ENCODE data around the gene HOOK2. TPM values are rescaled to one million over a fixed set of nuclear protein-coding genes. Genes with fewer than 3 reads are reported as not detected.

The HOOK2 gene
- polyA plus RNA-seq, 3 donors = 0.55 to 28.6 (median 1.1) TPM

DNA sequence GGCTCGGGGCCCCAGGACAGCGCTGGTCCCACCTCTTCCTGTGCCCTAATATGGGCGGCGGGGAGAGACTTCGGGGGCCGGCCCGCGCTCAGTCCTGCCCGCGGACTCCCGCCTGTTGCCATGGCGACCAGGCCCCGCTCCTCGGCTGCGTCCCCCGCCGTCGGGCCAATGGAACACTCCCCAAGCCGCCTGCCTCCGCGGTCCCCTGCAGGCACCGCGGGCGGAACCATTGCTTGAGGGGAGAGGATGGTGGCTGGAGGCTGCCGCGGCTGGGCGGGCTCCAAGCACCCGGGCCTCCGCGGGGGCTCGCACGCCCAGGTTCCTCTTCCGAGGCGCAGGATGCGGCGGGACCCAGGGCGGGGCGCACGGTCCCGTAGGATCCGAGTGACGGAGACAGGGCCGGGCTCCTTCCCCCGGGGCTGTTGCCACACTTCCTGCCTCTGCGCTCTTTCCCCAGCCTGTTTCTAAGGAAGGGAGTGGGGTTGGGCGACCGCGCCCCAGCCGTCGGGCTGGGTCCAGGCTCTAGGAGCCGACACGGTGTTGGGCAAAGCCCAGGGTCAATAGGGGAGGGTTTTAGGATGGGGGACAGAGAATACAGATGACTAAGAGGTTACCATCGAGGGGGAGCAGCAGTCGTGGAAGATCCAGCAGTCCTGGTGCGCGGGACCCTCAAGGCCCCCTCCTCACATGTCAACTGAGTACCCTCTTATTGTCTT lies 14.7 kb upstream of the HOOK2 start:
- Histone ChIP-seq H4K20me1 (ENCODE audit: insufficient read depth, low read length) (peaks cover 37% of the 10 kb centered on the region), H3K27me3 (ENCODE audit: control insufficient read depth in 2 of 2, insufficient read depth in 2 of 2, low read length in 2 of 2) (no peaks in the 10 kb centered on the region), H3K9me3 (replicated peaks in 1 of 2; ENCODE audit: control insufficient read depth in 1 of 2, insufficient read depth in 1 of 2, low read length in 2 of 2) (no peaks in the 10 kb centered on the region), H3K9ac (ENCODE audit: insufficient read depth, low read length, poor library complexity, severe bottlenecking) (peak overlapping the region; percentile 100), H3K36me3 (replicated peaks in 1 of 2; ENCODE audit: control insufficient read depth in 1 of 2, insufficient read depth in 2 of 2, low read length in 2 of 2) (no peaks in the 10 kb centered on the region), H2AFZ (ENCODE audit: insufficient read depth, low read depth, low read length, poor library complexity, severe bottlenecking) (no peak overlapping the region), H3K4me3 (replicated peaks in 1 of 3; ENCODE audit: low read depth in 2 of 3, low read length in 3 of 3) (peak overlapping the region; percentile 85 to 100 (median 100)), H3K27ac (ENCODE audit: low read depth in 1 of 2, low read length in 2 of 2) (peak overlapping the region; percentile 95 to 100), H3K79me2 (ENCODE audit: insufficient read depth, low read length) (peaks cover 78% of the 10 kb centered on the region), H3K4me1 (ENCODE audit: control insufficient read depth in 1 of 2, insufficient read depth in 2 of 2, low read length in 2 of 2) (peaks cover 59 to 64% of the 10 kb centered on the region in 2 donors), H3K4me2 (replicated peaks; ENCODE audit: extremely low read depth, low read length, poor library complexity, severe bottlenecking) (peak overlapping the region; percentile 99)
- WGBS (ENCODE audit: insufficient coverage) = 0% methylated on average over 39 of the region's 56 CpGs
- H3K27me3 Mint-ChIP-seq (ENCODE audit: low read depth in 3 of 3) = peaks cover 0 to 4% (median 1%) of the 10 kb centered on the region in 3 donors
- peaks cover 0 to 7% (median 0%) of the 10 kb centered on the region in 7 donors for H3K9me3 Mint-ChIP-seq
- H3K27ac Mint-ChIP-seq = peak overlapping the region; percentile 99 to 100 (median 100)
- DNase-seq = peak; percentile 97 to 99 (median 99)
- H3K4me3 Mint-ChIP-seq = peak overlapping the region; percentile 95 to 98
- H3K36me3 Mint-ChIP-seq = peaks cover 2 to 12% of the 10 kb centered on the region in 2 donors
- intact Hi-C loops (cut with micrococcal nuclease) = loop anchor here (5.0 to 10.0 kb wide), 5 partner anchors 123 to 1055 kb away; partner anchors contain the start of genes CALR (in 1 of the 2), IER2 (in 1 of the 2), MAN2B1 (in 1 of the 2) and STX10 (in 1 of the 2)
- peaks cover 38% of the 10 kb centered on the region for H3K4me1 Mint-ChIP-seq
- TF ChIP-seq, protein P1, sequence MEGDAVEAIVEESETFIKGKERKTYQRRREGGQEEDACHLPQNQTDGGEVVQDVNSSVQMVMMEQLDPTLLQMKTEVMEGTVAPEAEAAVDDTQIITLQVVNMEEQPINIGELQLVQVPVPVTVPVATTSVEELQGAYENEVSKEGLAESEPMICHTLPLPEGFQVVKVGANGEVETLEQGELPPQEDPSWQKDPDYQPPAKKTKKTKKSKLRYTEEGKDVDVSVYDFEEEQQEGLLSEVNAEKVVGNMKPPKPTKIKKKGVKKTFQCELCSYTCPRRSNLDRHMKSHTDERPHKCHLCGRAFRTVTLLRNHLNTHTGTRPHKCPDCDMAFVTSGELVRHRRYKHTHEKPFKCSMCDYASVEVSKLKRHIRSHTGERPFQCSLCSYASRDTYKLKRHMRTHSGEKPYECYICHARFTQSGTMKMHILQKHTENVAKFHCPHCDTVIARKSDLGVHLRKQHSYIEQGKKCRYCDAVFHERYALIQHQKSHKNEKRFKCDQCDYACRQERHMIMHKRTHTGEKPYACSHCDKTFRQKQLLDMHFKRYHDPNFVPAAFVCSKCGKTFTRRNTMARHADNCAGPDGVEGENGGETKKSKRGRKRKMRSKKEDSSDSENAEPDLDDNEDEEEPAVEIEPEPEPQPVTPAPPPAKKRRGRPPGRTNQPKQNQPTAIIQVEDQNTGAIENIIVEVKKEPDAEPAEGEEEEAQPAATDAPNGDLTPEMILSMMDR (IDR thresholded peaks at IDR 0.05) = no peak

DNA sequence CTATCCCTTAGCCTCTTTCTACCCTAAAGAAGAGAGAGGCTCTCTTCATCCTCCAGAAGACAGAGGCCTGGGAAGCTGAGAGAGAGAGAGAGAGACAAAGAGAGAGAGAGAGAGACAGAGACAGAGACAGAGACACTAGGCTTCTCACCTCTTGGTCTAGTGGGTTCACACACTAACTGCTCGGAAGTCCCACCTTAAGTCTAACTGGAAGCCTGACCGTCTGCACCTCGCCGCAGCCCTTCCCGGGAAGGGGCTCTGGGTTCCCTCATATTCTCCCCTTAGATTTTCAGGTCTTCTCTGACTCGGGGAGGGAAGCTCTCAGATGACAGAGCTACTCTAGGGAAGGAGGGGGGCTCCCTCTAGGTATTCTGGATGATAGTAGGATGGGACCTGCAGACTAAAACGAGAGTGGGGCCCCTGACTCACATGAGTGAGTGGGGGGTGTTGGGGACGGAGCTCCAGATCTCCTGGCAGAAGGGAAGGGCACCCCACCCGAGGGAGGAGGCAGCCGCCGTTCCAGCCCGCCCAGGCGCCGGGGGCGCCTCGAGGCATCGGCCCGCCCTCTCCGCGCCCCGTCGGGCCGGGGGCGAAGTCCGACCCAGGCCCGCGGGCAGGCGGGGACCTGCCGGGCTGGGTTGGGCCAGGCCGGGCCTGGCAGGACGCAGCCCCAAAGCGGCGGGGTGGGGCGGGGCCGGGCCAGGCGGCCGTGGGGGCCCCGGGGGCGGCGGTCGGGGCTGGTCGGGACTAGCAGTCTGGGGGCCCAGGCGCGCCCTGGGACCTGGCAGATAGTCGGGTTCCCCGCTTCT lies 13.9 kb upstream of the HOOK2 start:
- H3K4me1 Mint-ChIP-seq = peaks cover 31% of the 10 kb centered on the region
- Histone ChIP-seq H3K27me3 (ENCODE audit: control insufficient read depth in 2 of 2, insufficient read depth in 2 of 2, low read length in 2 of 2) (no peaks in the 10 kb centered on the region), H3K4me1 (ENCODE audit: control insufficient read depth in 1 of 2, insufficient read depth in 2 of 2, low read length in 2 of 2) (peaks cover 59 to 64% of the 10 kb centered on the region in 2 donors), H3K36me3 (replicated peaks in 1 of 2; ENCODE audit: control insufficient read depth in 1 of 2, insufficient read depth in 2 of 2, low read length in 2 of 2) (no peaks in the 10 kb centered on the region), H3K27ac (ENCODE audit: low read depth in 1 of 2, low read length in 2 of 2) (peak overlapping the region; percentile 95 to 100), H3K9me3 (replicated peaks in 1 of 2; ENCODE audit: control insufficient read depth in 1 of 2, insufficient read depth in 1 of 2, low read length in 2 of 2) (no peaks in the 10 kb centered on the region), H3K9ac (ENCODE audit: insufficient read depth, low read length, poor library complexity, severe bottlenecking) (peak overlapping the region; percentile 100), H3K4me3 (replicated peaks in 1 of 3; ENCODE audit: low read depth in 2 of 3, low read length in 3 of 3) (peak overlapping the region; percentile 83 to 100 (median 85)), H2AFZ (ENCODE audit: insufficient read depth, low read depth, low read length, poor library complexity, severe bottlenecking) (no peak overlapping the region), H4K20me1 (ENCODE audit: insufficient read depth, low read length) (peaks cover 30% of the 10 kb centered on the region), H3K79me2 (ENCODE audit: insufficient read depth, low read length) (peaks cover 70% of the 10 kb centered on the region), H3K4me2 (replicated peaks; ENCODE audit: extremely low read depth, low read length, poor library complexity, severe bottlenecking) (peak overlapping the region; percentile 99)
- intact Hi-C loops (cut with micrococcal nuclease) = loop anchor here (10.0 kb wide), 1 partner anchor 1056 kb away; no protein-coding TSS in a partner anchor
- peak in 1 of 3 donors; percentile 57 for DNase-seq
- peaks cover 0 to 4% (median 1%) of the 10 kb centered on the region in 3 donors for H3K27me3 Mint-ChIP-seq (ENCODE audit: low read depth in 3 of 3)
- TF ChIP-seq, protein P1 (IDR thresholded peaks at IDR 0.05) = no peak
- H3K27ac Mint-ChIP-seq = peak overlapping the region in 2 of 7 donors; percentile 66 to 100
- peaks cover 0 to 7% (median 0%) of the 10 kb centered on the region in 7 donors for H3K9me3 Mint-ChIP-seq
- H3K36me3 Mint-ChIP-seq = peaks cover 2 to 12% of the 10 kb centered on the region in 2 donors
- under 1% methylated on average over 40 of the region's 46 CpGs for WGBS (ENCODE audit: insufficient coverage)
- peak overlapping the region; percentile 95 to 98 for H3K4me3 Mint-ChIP-seq

Measured in CD14-positive monocyte (primary cell).